K562 (cell line): ENCODE measurements around the gene CHST12. TPM values are rescaled to one million over a fixed set of nuclear protein-coding genes. Genes with fewer than 3 reads are reported as not detected.

Experiments
- CHD7 ChIP-seq: fragments of 200-600 bp; sonication (generic); IDR thresholded peaks from one replicate; pipeline ENCODE4 v1.6.1; 2012; ENCODE audit warnings: mild to moderate bottlenecking, low read depth, low read length, inconsistent platforms
- FOXJ3 ChIP-seq: sonication (generic); formaldehyde crosslinking; IDR thresholded peaks from 2 replicates; pipeline ENCODE4 v1.4.0; 2020; ENCODE audit warnings: mild to moderate bottlenecking, missing genetic modification reagents
- YY1 ChIP-seq, 3 experiments: IDR thresholded peaks; 2 replicates each; pipeline ENCODE4 v1.6.1; 2011; ENCODE audit warnings: low read length in 2 of 3, mild to moderate bottlenecking in 2 of 3, moderate library complexity in 2 of 3, borderline replicate concordance in 1 of 3, control low read depth in 1 of 3, low read depth in 1 of 3; ENCODE audit not compliant: insufficient read depth in 3 of 3, insufficient replicate concordance in 2 of 3, control insufficient read depth in 1 of 3, insufficient read length in 1 of 3; ENCODE audit errors: extremely low read depth in 1 of 3
- ZMIZ1 ChIP-seq, 2 experiments: fragments of 150-350 bp in 1 of 2; IDR thresholded peaks; 2 replicates each; pipeline ENCODE4 v1.6.1; 2012 to 2016; ENCODE audit warnings: low read depth in 2 of 2, low read length in 2 of 2, mild to moderate bottlenecking in 1 of 2, moderate library complexity in 1 of 2
- polyA plus RNA-seq, 8 experiments: library from polyadenylated mRNA; depleted of rRNA in 4 of 8; stranded (reverse) in 5 of 8; unstranded in 3 of 8; fragments of >200 nt; fragmentation: Nextera tagmentation in 2 of 8; fragmentation: Illumina TruSeq in 1 of 8; extraction: Ambion mirVana in 2 of 8; extraction: Trizol in 1 of 8; gene quantifications; 2 replicates each; pipeline versions ENCODE4 v1.2.1 to v1.2.3, GENCODE V29; 2011 to 2014; ENCODE audit warnings: inconsistent platforms in 1 of 8, missing spikeins in 1 of 8
- total RNA-seq, 7 experiments: library from RNA; depleted of rRNA in 6 of 7; stranded (reverse); fragments of >200 nt in 6 of 7; fragmentation: Illumina TruSeq in 2 of 7; extraction: Trizol in 2 of 7; gene quantifications; 2 replicates each; pipeline versions ENCODE4 v1.2.1 to v1.2.3, GENCODE V29; 2011 to 2021; ENCODE audit warnings: low replicate concordance in 1 of 7

The CHST12 gene
- total and polyA plus RNA-seq, 9 of the 15 experiments (the other 6 are each of a cell fraction or from before 2014, with no cell fraction given): 0.18 to 19.8 (median 3.6) TPM

GRCh38 chr7:2494191-2495130, 91.0 kb downstream of the CHST12 start (continued):
- TF ChIP-seq CHD7: no peak
- TF ChIP-seq FOXJ3: no peak
- no peak for TF ChIP-seq ZMIZ1 (IDR thresholded peaks at IDR 0.05; ENCODE audit: low read depth in 2 of 2, low read length in 2 of 2)
- TF ChIP-seq YY1 (IDR thresholded peaks at IDR 0.05; ENCODE audit: borderline replicate concordance in 1 of 3, control insufficient read depth in 1 of 3, extremely low read depth in 1 of 3, insufficient read depth in 3 of 3, insufficient read length in 1 of 3, insufficient replicate concordance in 2 of 3, low read depth in 1 of 3, low read length in 2 of 3): no peak
